ENCODE data around the gene PDE1A. TPM values are rescaled to one million over a fixed set of nuclear protein-coding genes. Genes with fewer than 3 reads are reported as not detected.

PDE1A gene
- polyA plus RNA-seq, 2 of the 4 experiments (the other 2 are of a cell fraction), result 0.28 to 3.2 TPM

GRCh38 chr2:182142062-182142461 is 284.8 kb downstream of the PDE1A start:
- ChIA-PET CTCF (interaction anchor here (0.7 kb wide), 1 partner anchor 11 kb away, joined by 3 read pairs; no protein-coding TSS in a partner anchor), POLR2A (no interaction called here)
- Histone ChIP-seq H3K4me2 (no peak overlapping the region), H3K27ac (no peak overlapping the region), H3K9me3 (no peaks in the 10 kb centered on the region), H3K4me3 (no peak overlapping the region), H3K4me1 (no peaks in the 10 kb centered on the region)
- ATAC-seq (no peak), DNase-seq (ENCODE audit: low read depth in 1 of 2, low spot score in 1 of 2) (no peak), FAIRE-seq (no peak)
- TF ChIP-seq HMGXB4 (CRISPR knock-in tag; IDR thresholded peaks at IDR 0.05; ENCODE audit: borderline replicate concordance), result no peak
- TF ChIP-seq, protein P1, sequence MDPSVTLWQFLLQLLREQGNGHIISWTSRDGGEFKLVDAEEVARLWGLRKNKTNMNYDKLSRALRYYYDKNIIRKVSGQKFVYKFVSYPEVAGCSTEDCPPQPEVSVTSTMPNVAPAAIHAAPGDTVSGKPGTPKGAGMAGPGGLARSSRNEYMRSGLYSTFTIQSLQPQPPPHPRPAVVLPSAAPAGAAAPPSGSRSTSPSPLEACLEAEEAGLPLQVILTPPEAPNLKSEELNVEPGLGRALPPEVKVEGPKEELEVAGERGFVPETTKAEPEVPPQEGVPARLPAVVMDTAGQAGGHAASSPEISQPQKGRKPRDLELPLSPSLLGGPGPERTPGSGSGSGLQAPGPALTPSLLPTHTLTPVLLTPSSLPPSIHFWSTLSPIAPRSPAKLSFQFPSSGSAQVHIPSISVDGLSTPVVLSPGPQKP (IDR thresholded peaks at IDR 0.05; ENCODE audit: low read depth, low read length), result no peak
- TF ChIP-seq MAFK (IDR thresholded peaks at IDR 0.05; ENCODE audit: partially characterized antibody), result no peak
- no peak for TF ChIP-seq RARB (CRISPR knock-in tag; IDR thresholded peaks at IDR 0.05)
- no peak for TF ChIP-seq JUNB (IDR thresholded peaks at IDR 0.05)
- TF ChIP-seq CBX8 (IDR thresholded peaks at IDR 0.05), result no peak
- TF ChIP-seq, protein P2, sequence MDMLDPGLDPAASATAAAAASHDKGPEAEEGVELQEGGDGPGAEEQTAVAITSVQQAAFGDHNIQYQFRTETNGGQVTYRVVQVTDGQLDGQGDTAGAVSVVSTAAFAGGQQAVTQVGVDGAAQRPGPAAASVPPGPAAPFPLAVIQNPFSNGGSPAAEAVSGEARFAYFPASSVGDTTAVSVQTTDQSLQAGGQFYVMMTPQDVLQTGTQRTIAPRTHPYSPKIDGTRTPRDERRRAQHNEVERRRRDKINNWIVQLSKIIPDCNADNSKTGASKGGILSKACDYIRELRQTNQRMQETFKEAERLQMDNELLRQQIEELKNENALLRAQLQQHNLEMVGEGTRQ (IDR thresholded peaks at IDR 0.05), result no peak
- no peak for TF ChIP-seq FOSL2 (IDR thresholded peaks at IDR 0.05)
- no peak for TF ChIP-seq FOSL2 (CRISPR knock-in tag; IDR thresholded peaks at IDR 0.05)
- no peak for TF ChIP-seq SMC3 (IDR thresholded peaks at IDR 0.05)
- no peak for TF ChIP-seq HOXB5 (CRISPR knock-in tag; IDR thresholded peaks at IDR 0.05)
- TF ChIP-seq HDAC2 (IDR thresholded peaks at IDR 0.05), result no peak
- 72% methylated on average over 6 of the region's 6 CpGs for WGBS (ENCODE audit: missing lambda C conversion rate)

GRCh38 chr2:182134201-182134600 is 292.6 kb downstream of the PDE1A start:
- Histone ChIP-seq H3K4me3 (no peak overlapping the region), H3K9me3 (no peaks in the 10 kb centered on the region), H3K4me1 (no peaks in the 10 kb centered on the region), H3K4me2 (no peak overlapping the region), H3K27ac (no peak overlapping the region)
- FAIRE-seq (no peak), ATAC-seq (no peak), DNase-seq (ENCODE audit: low read depth in 1 of 2, low spot score in 1 of 2) (no peak)
- WGBS (ENCODE audit: missing lambda C conversion rate), result 0% methylated on average over 1 of the region's 1 CpG
- TF ChIP-seq CEBPB (IDR thresholded peaks at IDR 0.05), result no peak
- TF ChIP-seq ESRRA (IDR thresholded peaks at IDR 0.05; ENCODE audit: borderline replicate concordance, low read length), result no peak
- no peak for TF ChIP-seq TFCP2L1 (CRISPR knock-in tag; IDR thresholded peaks at IDR 0.05)
- TF ChIP-seq HOXA7 (CRISPR knock-in tag; IDR thresholded peaks at IDR 0.05), result no peak
- TF ChIP-seq MAZ (IDR thresholded peaks at IDR 0.05; ENCODE audit: borderline replicate concordance, low read depth, low read length), result no peak
- TF ChIP-seq POLR2AphosphoS2 (conservative IDR thresholded peaks at IDR 0.05; ENCODE audit: low read length), result no peak
- no peak for TF ChIP-seq HDAC2 (IDR thresholded peaks at IDR 0.05)
- TF ChIP-seq HOXB5 (CRISPR knock-in tag; IDR thresholded peaks at IDR 0.05), result no peak
- TF ChIP-seq PHF8 (IDR thresholded peaks at IDR 0.05; ENCODE audit: borderline replicate concordance, low read depth), result no peak
- no peak for TF ChIP-seq ZC3H11A (IDR thresholded peaks at IDR 0.05)
- TF ChIP-seq RNF2 (IDR thresholded peaks at IDR 0.05; ENCODE audit: borderline replicate concordance, low read depth), result no peak
- TF ChIP-seq SMC3 (IDR thresholded peaks at IDR 0.05), result no peak
- TF ChIP-seq, protein P3, sequence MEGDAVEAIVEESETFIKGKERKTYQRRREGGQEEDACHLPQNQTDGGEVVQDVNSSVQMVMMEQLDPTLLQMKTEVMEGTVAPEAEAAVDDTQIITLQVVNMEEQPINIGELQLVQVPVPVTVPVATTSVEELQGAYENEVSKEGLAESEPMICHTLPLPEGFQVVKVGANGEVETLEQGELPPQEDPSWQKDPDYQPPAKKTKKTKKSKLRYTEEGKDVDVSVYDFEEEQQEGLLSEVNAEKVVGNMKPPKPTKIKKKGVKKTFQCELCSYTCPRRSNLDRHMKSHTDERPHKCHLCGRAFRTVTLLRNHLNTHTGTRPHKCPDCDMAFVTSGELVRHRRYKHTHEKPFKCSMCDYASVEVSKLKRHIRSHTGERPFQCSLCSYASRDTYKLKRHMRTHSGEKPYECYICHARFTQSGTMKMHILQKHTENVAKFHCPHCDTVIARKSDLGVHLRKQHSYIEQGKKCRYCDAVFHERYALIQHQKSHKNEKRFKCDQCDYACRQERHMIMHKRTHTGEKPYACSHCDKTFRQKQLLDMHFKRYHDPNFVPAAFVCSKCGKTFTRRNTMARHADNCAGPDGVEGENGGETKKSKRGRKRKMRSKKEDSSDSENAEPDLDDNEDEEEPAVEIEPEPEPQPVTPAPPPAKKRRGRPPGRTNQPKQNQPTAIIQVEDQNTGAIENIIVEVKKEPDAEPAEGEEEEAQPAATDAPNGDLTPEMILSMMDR (IDR thresholded peaks at IDR 0.05), result no peak
- TF ChIP-seq RFX5 (IDR thresholded peaks at IDR 0.05), result no peak
- TF ChIP-seq FOSL2 (IDR thresholded peaks at IDR 0.05), result no peak
- TF ChIP-seq FOSL2 (CRISPR knock-in tag; IDR thresholded peaks at IDR 0.05), result no peak
- TF ChIP-seq E2F6 (IDR thresholded peaks at IDR 0.05; ENCODE audit: borderline replicate concordance, low read depth), result no peak
- ChIA-PET POLR2A (no interaction called here), CTCF (no interaction called here)

Data from A549 (cell line).